ENCODE results near the gene PLSCR1.
A peak's percentile ranks its signal among the peaks of the same experiment; 100 is the strongest.

PLSCR1 gene

GRCh38 chr3:146542978-146543377 is 1.4 kb downstream of the PLSCR1 start:
- H3K9me3 ChIP-seq (ENCODE audit: control extremely low read depth in 1 of 5, control insufficient read depth in 4 of 5, insufficient read depth in 2 of 5, low read depth in 1 of 5, low read length in 4 of 5), result peaks cover 0 to 2% (median 0%) of the 10 kb centered on the region in 5 experiments
- WGBS (ENCODE audit: insufficient coverage), result 49% methylated on average over 2 of the region's 2 CpGs
- H3K4me1 ChIP-seq (ENCODE audit: control extremely low read depth in 1 of 4, control insufficient read depth in 4 of 4, insufficient read depth in 4 of 4, low read length in 3 of 4), result peaks cover 18 to 40% (median 24%) of the 10 kb centered on the region in 4 experiments
- DNase-seq, result no peak
- peak overlapping the region in 1 of 2 experiments; percentile 87 for H3K27ac ChIP-seq (ENCODE audit: insufficient read depth in 1 of 2, low read depth in 1 of 2, low read length in 2 of 2, poor library complexity in 1 of 2, severe bottlenecking in 2 of 2)
- no peaks in the 10 kb centered on the region for H3K27me3 ChIP-seq (replicated peaks in 2 of 5; ENCODE audit: control insufficient read depth in 4 of 5, insufficient read depth in 5 of 5, low read length in 4 of 5)
- ChIA-PET CTCF (interaction anchor here (1.0 to 1.9 kb wide), 7 partner anchors 10 to 352 kb away, joined by 3 to 8 read pairs (median 3); partner anchors contain the start of gene PLSCR2), POLR2A (no interaction called here)
- peaks cover 0 to 8% (median 4%) of the 10 kb centered on the region in 4 experiments for H3K36me3 ChIP-seq (ENCODE audit: control insufficient read depth in 4 of 4, insufficient read depth in 4 of 4, low read length in 3 of 4)
- H3K4me3 ChIP-seq (ENCODE audit: control insufficient read depth in 1 of 7, extremely low read depth in 1 of 7, insufficient read depth in 4 of 7, low read depth in 2 of 7, low read length in 6 of 7), result peak overlapping the region in 6 of 7 experiments; percentile 76 to 94 (median 85)

- no peak overlapping the region for H3K27ac ChIP-seq (ENCODE audit: insufficient read depth in 1 of 2, low read depth in 1 of 2, low read length in 2 of 2, poor library complexity in 1 of 2, severe bottlenecking in 2 of 2)
- H3K4me3 ChIP-seq (ENCODE audit: control insufficient read depth in 1 of 7, extremely low read depth in 1 of 7, insufficient read depth in 4 of 7, low read depth in 2 of 7, low read length in 6 of 7), result peak overlapping the region in 3 of 7 experiments; percentile 35 to 85 (median 76)
- POLR2A ChIA-PET, result no interaction called here
- H3K4me1 ChIP-seq (ENCODE audit: control extremely low read depth in 1 of 4, control insufficient read depth in 4 of 4, insufficient read depth in 4 of 4, low read length in 3 of 4), result peaks cover 18 to 40% (median 24%) of the 10 kb centered on the region in 4 experiments
- peaks cover 0 to 2% (median 0%) of the 10 kb centered on the region in 5 experiments for H3K9me3 ChIP-seq (ENCODE audit: control extremely low read depth in 1 of 5, control insufficient read depth in 4 of 5, insufficient read depth in 2 of 5, low read depth in 1 of 5, low read length in 4 of 5)
- H3K36me3 ChIP-seq (ENCODE audit: control insufficient read depth in 4 of 4, insufficient read depth in 4 of 4, low read length in 3 of 4), result peaks cover 0 to 13% (median 6%) of the 10 kb centered on the region in 4 experiments
- CTCF ChIA-PET, result interaction anchor here (1.6 to 1.9 kb wide), 2 partner anchors 9 to 35 kb away, joined by 4 to 8 read pairs; no protein-coding TSS in a partner anchor
- H3K27me3 ChIP-seq (replicated peaks in 2 of 5; ENCODE audit: control insufficient read depth in 4 of 5, insufficient read depth in 5 of 5, low read length in 4 of 5), result no peaks in the 10 kb centered on the region
- WGBS (ENCODE audit: insufficient coverage), result no CpG with 5 or more reads among the region's 2 CpGs
- DNase-seq, result peak in 2 of 3 donors; percentile 32 to 40
Measured at GRCh38 chr3:146542179-146542578, 2.2 kb downstream of the PLSCR1 start.

DNA sequence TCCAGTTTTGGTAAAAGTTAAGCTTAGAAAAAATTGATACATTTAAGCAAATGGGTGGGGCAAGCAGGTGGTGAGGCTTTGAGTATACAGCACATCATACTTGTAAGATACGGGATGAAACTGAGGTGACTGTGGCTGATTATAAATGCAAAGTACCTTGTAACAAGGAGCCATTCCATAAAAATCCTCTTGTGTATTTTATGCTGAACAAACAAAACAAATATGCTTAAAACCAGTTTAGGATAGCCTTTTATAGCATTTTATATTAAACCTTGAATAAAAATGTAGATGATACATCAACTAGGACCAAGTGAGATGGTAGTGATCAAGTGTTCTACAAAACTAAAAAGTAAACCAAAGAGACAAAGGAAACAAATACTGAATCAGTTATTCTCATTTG is 3.4 kb downstream of the PLSCR1 start:
- CTCF ChIA-PET, result no interaction called here
- Histone ChIP-seq H3K4me3 (ENCODE audit: control insufficient read depth in 1 of 7, extremely low read depth in 1 of 7, insufficient read depth in 4 of 7, low read depth in 2 of 7, low read length in 6 of 7) (no peak overlapping the region), H3K27ac (ENCODE audit: insufficient read depth in 1 of 2, low read depth in 1 of 2, low read length in 2 of 2, poor library complexity in 1 of 2, severe bottlenecking in 2 of 2) (no peak overlapping the region), H3K36me3 (ENCODE audit: control insufficient read depth in 4 of 4, insufficient read depth in 4 of 4, low read length in 3 of 4) (peaks cover 0 to 19% (median 7%) of the 10 kb centered on the region in 4 experiments), H3K4me1 (ENCODE audit: control extremely low read depth in 1 of 4, control insufficient read depth in 4 of 4, insufficient read depth in 4 of 4, low read length in 3 of 4) (peaks cover 18 to 40% (median 24%) of the 10 kb centered on the region in 4 experiments), H3K27me3 (replicated peaks in 2 of 5; ENCODE audit: control insufficient read depth in 4 of 5, insufficient read depth in 5 of 5, low read length in 4 of 5) (no peaks in the 10 kb centered on the region), H3K9me3 (ENCODE audit: control extremely low read depth in 1 of 5, control insufficient read depth in 4 of 5, insufficient read depth in 2 of 5, low read depth in 1 of 5, low read length in 4 of 5) (peaks cover 0 to 2% (median 0%) of the 10 kb centered on the region in 5 experiments)
- WGBS (ENCODE audit: insufficient coverage), result no CpG with 5 or more reads among the region's 1 CpG
- DNase-seq, result no peak
- POLR2A ChIA-PET, result interaction anchor here (0.6 kb wide), 1 partner anchor 144 kb away, joined by 3 read pairs; no protein-coding TSS in a partner anchor

DNA sequence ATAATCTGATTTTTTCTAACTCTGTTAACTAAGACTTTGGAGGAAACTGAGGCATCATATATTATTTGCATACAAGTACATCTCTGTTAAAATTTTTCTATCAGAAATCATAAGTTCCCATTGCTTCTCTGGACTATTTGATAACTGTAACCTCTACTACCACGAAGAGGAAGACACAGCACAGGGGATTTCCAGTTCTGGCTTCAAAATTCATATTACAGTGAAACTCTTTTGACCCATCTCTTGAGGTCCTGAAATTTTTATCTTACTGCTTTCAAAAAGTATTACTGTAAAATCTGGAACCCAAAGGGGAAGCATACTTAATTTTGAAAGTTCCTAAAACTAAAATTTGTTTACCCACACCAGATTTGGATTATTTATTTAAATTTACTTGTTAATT is 4.2 kb downstream of the PLSCR1 start:
- Histone ChIP-seq H3K4me1 (ENCODE audit: control extremely low read depth in 1 of 4, control insufficient read depth in 4 of 4, insufficient read depth in 4 of 4, low read length in 3 of 4) (peaks cover 18 to 39% (median 24%) of the 10 kb centered on the region in 4 experiments), H3K27me3 (replicated peaks in 2 of 5; ENCODE audit: control insufficient read depth in 4 of 5, insufficient read depth in 5 of 5, low read length in 4 of 5) (no peaks in the 10 kb centered on the region), H3K9me3 (ENCODE audit: control extremely low read depth in 1 of 5, control insufficient read depth in 4 of 5, insufficient read depth in 2 of 5, low read depth in 1 of 5, low read length in 4 of 5) (peaks cover 0 to 2% (median 0%) of the 10 kb centered on the region in 5 experiments), H3K36me3 (ENCODE audit: control insufficient read depth in 4 of 4, insufficient read depth in 4 of 4, low read length in 3 of 4) (peaks cover 0 to 19% (median 7%) of the 10 kb centered on the region in 4 experiments), H3K4me3 (ENCODE audit: control insufficient read depth in 1 of 7, extremely low read depth in 1 of 7, insufficient read depth in 4 of 7, low read depth in 2 of 7, low read length in 6 of 7) (no peak overlapping the region), H3K27ac (ENCODE audit: insufficient read depth in 1 of 2, low read depth in 1 of 2, low read length in 2 of 2, poor library complexity in 1 of 2, severe bottlenecking in 2 of 2) (no peak overlapping the region)
- POLR2A ChIA-PET, result no interaction called here
- 0% methylated on average over 1 of the region's 1 CpG for WGBS (ENCODE audit: insufficient coverage)
- CTCF ChIA-PET, result interaction anchor here (0.5 to 1.8 kb wide), 2 partner anchors 10 to 28 kb away, joined by 3 to 8 read pairs; no protein-coding TSS in a partner anchor
- peak in 2 of 3 donors; percentile 48 to 58 for DNase-seq

GRCh38 chr3:146539315-146539714 is 5.1 kb downstream of the PLSCR1 start:
- Histone ChIP-seq H3K27me3 (replicated peaks in 2 of 5; ENCODE audit: control insufficient read depth in 4 of 5, insufficient read depth in 5 of 5, low read length in 4 of 5) (no peaks in the 10 kb centered on the region), H3K9me3 (ENCODE audit: control extremely low read depth in 1 of 5, control insufficient read depth in 4 of 5, insufficient read depth in 2 of 5, low read depth in 1 of 5, low read length in 4 of 5) (peaks cover 0 to 2% (median 0%) of the 10 kb centered on the region in 5 experiments), H3K36me3 (ENCODE audit: control insufficient read depth in 4 of 4, insufficient read depth in 4 of 4, low read length in 3 of 4) (peaks cover 0 to 19% (median 7%) of the 10 kb centered on the region in 4 experiments), H3K4me1 (ENCODE audit: control extremely low read depth in 1 of 4, control insufficient read depth in 4 of 4, insufficient read depth in 4 of 4, low read length in 3 of 4) (peaks cover 18 to 36% (median 22%) of the 10 kb centered on the region in 4 experiments), H3K27ac (ENCODE audit: insufficient read depth in 1 of 2, low read depth in 1 of 2, low read length in 2 of 2, poor library complexity in 1 of 2, severe bottlenecking in 2 of 2) (no peak overlapping the region), H3K4me3 (ENCODE audit: control insufficient read depth in 1 of 7, extremely low read depth in 1 of 7, insufficient read depth in 4 of 7, low read depth in 2 of 7, low read length in 6 of 7) (no peak overlapping the region)
- 100% methylated on average over 2 of the region's 3 CpGs for WGBS (ENCODE audit: insufficient coverage)
- ChIA-PET POLR2A (no interaction called here), CTCF (interaction anchor here (1.4 to 1.8 kb wide), 2 partner anchors 9 to 51 kb away, joined by 4 to 8 read pairs; no protein-coding TSS in a partner anchor)
- DNase-seq, result no peak

GRCh38 chr3:146537603-146538002 is 6.8 kb downstream of the PLSCR1 start:
- Histone ChIP-seq H3K4me1 (ENCODE audit: control extremely low read depth in 1 of 4, control insufficient read depth in 4 of 4, insufficient read depth in 4 of 4, low read length in 3 of 4) (peaks cover 10 to 21% (median 14%) of the 10 kb centered on the region in 4 experiments), H3K4me3 (ENCODE audit: control insufficient read depth in 1 of 7, extremely low read depth in 1 of 7, insufficient read depth in 4 of 7, low read depth in 2 of 7, low read length in 6 of 7) (no peak overlapping the region), H3K9me3 (ENCODE audit: control extremely low read depth in 1 of 5, control insufficient read depth in 4 of 5, insufficient read depth in 2 of 5, low read depth in 1 of 5, low read length in 4 of 5) (peaks cover 0 to 2% (median 0%) of the 10 kb centered on the region in 5 experiments), H3K27ac (ENCODE audit: insufficient read depth in 1 of 2, low read depth in 1 of 2, low read length in 2 of 2, poor library complexity in 1 of 2, severe bottlenecking in 2 of 2) (no peak overlapping the region), H3K27me3 (replicated peaks in 2 of 5; ENCODE audit: control insufficient read depth in 4 of 5, insufficient read depth in 5 of 5, low read length in 4 of 5) (no peaks in the 10 kb centered on the region), H3K36me3 (ENCODE audit: control insufficient read depth in 4 of 4, insufficient read depth in 4 of 4, low read length in 3 of 4) (peaks cover 3 to 25% (median 12%) of the 10 kb centered on the region in 4 experiments)
- POLR2A ChIA-PET, result no interaction called here
- CTCF ChIA-PET, result no interaction called here
- no peak for DNase-seq
- WGBS (ENCODE audit: insufficient coverage), result 96% methylated on average over 3 of the region's 3 CpGs

- Histone ChIP-seq H3K36me3 (ENCODE audit: control insufficient read depth in 4 of 4, insufficient read depth in 4 of 4, low read length in 3 of 4) (peaks cover 8 to 34% (median 18%) of the 10 kb centered on the region in 4 experiments), H3K4me1 (ENCODE audit: control extremely low read depth in 1 of 4, control insufficient read depth in 4 of 4, insufficient read depth in 4 of 4, low read length in 3 of 4) (peaks cover 2 to 16% (median 10%) of the 10 kb centered on the region in 4 experiments), H3K4me3 (ENCODE audit: control insufficient read depth in 1 of 7, extremely low read depth in 1 of 7, insufficient read depth in 4 of 7, low read depth in 2 of 7, low read length in 6 of 7) (no peak overlapping the region), H3K27ac (ENCODE audit: insufficient read depth in 1 of 2, low read depth in 1 of 2, low read length in 2 of 2, poor library complexity in 1 of 2, severe bottlenecking in 2 of 2) (no peak overlapping the region), H3K9me3 (ENCODE audit: control extremely low read depth in 1 of 5, control insufficient read depth in 4 of 5, insufficient read depth in 2 of 5, low read depth in 1 of 5, low read length in 4 of 5) (peaks cover 0 to 2% (median 0%) of the 10 kb centered on the region in 5 experiments), H3K27me3 (replicated peaks in 2 of 5; ENCODE audit: control insufficient read depth in 4 of 5, insufficient read depth in 5 of 5, low read length in 4 of 5) (no peaks in the 10 kb centered on the region)
- ChIA-PET POLR2A (no interaction called here), CTCF (interaction anchor here (0.6 kb wide), 1 partner anchor 9 kb away, joined by 3 read pairs; no protein-coding TSS in a partner anchor)
- no peak for DNase-seq
Measured at GRCh38 chr3:146536681-146537080, 7.7 kb downstream of the PLSCR1 start.
